ENCODE data around the gene ATPAF2.

DNA sequence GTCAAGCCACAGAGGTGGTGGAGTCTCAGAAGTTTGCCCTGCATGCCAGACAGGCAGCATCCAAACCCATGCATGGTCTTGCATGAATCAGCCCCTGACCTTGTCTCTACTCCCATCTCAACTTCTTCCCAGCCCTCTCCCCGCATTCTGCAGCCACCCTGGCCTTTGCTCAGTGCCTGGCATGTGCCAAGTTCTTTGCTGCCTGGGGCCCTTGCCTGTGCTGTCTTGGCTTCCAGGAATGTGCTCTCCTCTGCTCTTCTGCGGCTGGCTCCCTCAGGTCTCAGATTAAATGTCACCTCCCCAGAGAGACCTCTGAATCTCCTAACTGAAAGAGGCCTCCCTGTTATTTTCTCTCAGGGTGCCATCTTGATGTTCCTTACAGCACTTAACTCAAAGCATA, 48.7 kb downstream of the ATPAF2 start:
- TF ChIP-seq, protein P1, sequence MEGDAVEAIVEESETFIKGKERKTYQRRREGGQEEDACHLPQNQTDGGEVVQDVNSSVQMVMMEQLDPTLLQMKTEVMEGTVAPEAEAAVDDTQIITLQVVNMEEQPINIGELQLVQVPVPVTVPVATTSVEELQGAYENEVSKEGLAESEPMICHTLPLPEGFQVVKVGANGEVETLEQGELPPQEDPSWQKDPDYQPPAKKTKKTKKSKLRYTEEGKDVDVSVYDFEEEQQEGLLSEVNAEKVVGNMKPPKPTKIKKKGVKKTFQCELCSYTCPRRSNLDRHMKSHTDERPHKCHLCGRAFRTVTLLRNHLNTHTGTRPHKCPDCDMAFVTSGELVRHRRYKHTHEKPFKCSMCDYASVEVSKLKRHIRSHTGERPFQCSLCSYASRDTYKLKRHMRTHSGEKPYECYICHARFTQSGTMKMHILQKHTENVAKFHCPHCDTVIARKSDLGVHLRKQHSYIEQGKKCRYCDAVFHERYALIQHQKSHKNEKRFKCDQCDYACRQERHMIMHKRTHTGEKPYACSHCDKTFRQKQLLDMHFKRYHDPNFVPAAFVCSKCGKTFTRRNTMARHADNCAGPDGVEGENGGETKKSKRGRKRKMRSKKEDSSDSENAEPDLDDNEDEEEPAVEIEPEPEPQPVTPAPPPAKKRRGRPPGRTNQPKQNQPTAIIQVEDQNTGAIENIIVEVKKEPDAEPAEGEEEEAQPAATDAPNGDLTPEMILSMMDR (IDR thresholded peaks at IDR 0.05), result no peak
- no peak for TF ChIP-seq ZFX (IDR thresholded peaks at IDR 0.05; ENCODE audit: borderline replicate concordance)
